Measurements from ENCODE around the gene APLF.
"Not testable (repeated sequence)": the region's sequence is repeated elsewhere in the genome, so short reads cannot be mapped to it uniquely, and the experiment has no call there.

The APLF gene

DNA sequence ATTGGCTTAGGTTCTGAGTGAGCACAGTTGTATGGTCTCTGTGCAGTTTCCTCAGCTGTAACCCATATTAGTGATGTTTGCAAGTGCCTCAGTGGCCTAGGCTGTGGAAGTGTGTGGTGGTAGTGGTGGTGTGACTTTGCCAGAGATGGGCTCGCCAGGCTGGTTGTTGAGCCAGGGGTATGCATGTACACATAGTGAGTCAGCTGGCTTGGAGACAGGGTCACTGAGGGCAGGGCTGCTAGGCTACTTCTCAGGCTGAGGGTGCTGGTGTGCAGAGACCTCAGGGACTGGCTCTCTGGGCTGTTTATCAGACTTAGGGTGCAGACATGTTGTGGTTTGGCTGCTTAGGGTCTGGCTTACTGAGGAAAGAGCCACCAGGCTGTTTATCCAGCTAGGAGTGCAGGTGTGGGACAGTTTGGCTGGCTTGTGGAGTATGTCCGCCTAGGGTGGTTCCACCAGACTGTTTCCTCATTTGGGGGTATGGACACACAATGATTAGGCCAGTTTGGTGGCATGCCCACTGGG lies 15.0 kb downstream of the APLF start:
- DNase-seq = no peak

- DNase-seq = no peak
Observed at GRCh38 chr2:68483011-68483410, 15.6 kb downstream of the APLF start.

GRCh38 chr2:68487773-68488355 lies 20.5 kb downstream of the APLF start:
- DNase-seq = no peak

- not testable (repeated sequence) for DNase-seq
Observed at GRCh38 chr2:68488605-68489004, 21.2 kb downstream of the APLF start.

DNA sequence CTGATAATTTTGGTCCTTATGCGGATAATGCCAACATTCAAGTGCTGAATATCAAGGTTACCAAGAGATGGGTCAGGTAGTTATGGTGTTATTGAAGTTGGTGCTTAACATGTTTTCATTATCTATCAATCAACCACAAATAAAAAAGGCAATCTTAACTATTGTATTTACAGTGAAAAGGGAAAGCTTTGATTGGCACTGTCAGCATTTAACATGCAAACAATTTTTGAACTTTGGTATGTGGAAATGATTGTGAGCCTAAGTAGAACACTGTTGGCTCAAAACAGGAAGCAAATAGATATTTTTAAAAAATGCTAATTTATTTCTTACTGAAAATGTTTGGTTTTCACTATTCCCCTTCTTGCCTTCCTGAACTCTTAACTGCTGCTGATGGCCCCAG lies 21.9 kb downstream of the APLF start:
- DNase-seq = no peak

- no peak for DNase-seq
Observed at GRCh38 chr2:68491582-68491981, 24.2 kb downstream of the APLF start.

DNA sequence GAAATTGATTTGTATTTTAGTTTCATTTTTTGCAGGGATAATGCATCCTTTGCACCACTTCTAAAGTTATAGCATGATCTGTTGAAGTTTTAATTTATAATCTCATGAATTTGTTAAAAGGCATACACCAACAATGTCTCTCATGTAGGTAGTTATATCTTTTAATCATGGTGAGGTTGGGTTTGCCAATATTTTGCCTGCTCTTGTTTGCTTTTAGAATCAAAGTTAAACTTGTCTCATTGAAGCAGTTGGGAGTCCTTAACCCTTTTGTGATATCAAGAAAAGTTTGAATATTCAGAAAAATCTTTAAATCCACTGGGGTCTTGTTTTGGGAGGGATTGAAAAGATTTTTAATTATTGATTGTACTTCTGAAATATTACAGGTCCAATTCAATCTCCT lies 31.7 kb downstream of the APLF start:
- DNase-seq = no peak

DNA sequence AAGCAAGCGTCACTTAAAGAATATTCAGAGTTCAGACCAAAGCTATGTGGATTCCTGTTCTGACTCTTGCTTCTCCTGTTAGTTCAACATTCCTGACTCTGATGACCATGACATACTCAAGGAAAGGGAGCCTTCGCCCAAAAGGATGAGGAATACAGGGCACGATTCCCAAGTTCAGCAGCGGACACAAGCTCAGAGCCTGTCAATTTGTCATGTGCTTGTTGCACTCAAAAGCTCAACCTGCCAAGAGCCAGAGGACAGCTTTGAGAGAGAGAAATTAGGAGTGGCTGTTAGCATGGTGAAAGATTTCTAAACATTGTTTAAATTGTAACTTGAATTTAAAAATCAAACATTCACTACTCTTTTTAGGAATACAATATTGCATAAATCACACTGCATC lies 33.3 kb downstream of the APLF start:
- no peak for DNase-seq

DNA sequence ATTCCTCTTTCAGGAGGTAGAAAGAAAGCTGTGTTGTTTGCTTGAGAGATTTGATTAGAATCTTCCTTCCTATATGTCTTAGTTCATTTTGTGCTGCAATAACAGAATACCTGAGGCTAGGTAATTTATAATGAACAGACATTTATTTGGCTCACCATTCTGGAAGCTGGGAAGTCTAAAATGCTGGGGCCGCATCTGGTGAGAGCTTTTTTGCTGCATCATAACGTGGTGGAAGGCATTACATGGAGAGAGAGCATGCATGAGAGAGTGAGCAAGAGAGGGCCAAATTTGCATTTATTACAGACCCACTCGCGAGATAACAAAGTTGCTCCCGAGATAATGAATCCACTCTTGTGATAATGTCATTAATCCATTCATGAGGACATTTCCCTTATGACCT lies 34.4 kb downstream of the APLF start:
- DNase-seq = no peak

GRCh38 chr2:68505603-68506159 lies 38.3 kb downstream of the APLF start:
- no peak for DNase-seq

DNA sequence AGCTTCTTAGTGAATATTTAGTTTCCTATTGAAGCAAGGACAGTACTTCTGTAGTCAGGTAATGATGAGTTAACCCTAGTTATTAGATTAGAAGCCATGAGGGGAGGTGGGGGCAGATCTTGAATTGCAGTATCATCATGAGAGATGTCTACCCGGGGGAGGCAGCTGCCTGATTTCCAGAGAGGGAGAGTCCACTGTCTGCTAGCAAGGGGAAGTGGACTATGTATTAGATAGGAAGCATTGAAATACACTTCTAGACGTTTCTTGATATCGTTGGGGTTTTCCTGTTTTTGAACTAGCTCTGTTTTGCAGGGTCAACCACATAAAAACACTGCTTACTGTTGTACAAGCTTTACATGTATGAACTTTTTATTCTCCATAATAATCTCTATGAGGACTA lies 38.8 kb downstream of the APLF start:
- no peak for DNase-seq

DNA sequence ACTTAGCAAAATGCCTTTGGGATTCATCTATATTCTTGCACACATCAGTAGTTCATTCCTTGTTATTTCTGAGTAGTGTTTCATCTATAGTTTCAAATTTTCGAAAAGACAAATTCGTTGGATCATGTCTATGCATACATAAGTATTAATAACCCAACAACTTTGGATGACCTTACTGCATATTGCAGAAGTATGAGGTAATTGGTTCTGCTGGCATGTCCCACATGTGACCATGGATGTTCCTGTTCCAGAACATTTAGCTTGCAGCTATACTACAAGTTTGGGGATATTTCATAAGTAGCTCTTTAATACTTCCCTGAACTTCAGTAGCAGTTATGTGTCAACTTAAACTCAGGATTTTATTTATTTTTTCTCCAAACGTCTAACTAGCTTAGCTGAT lies 44.9 kb downstream of the APLF start:
- DNase-seq = no peak

- no peak for DNase-seq
Observed at GRCh38 chr2:68512966-68513365, 45.6 kb downstream of the APLF start.

- no peak for DNase-seq
Observed at GRCh38 chr2:68514316-68514929, 47.0 kb downstream of the APLF start.

DNA sequence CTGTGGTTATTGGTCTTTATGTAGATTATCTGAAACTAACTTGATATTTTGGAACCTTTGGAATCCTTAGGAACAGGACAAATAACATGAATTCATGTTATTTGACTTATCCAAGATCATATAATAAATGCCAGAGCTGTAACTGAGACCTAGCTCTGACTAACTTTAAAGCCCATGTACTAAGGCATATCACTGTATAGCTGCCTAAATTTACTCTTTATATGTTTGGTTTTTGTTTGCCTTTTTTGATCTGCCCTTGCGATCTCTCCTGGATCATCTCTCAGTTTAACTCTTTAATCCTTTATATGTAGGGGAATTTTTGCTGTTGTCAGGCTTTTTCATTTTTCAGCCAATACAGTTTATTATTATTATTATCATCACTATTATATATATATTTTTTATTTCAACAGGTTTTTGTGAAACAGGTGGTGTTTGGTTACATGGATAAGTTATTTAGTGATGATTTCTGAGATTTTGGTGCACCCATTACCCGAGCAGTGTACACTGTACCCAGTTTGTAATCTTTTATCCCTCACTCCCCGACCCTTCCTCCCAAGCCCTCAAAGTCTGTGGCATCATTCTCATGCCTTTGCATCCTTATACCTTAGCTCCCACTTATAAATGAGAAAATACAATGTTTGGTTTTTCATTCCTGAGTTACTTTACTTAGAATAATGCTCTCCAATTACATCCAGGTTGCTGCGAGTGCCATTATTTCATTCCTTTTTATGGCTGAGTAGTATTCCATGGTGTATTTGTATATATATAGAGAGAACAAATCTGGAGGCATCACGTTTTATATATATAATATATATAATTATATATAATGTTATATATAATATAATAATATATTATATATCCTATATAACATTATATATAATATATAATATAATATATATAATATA lies 48.9 kb downstream of the APLF start:
- no peak for DNase-seq

DNA sequence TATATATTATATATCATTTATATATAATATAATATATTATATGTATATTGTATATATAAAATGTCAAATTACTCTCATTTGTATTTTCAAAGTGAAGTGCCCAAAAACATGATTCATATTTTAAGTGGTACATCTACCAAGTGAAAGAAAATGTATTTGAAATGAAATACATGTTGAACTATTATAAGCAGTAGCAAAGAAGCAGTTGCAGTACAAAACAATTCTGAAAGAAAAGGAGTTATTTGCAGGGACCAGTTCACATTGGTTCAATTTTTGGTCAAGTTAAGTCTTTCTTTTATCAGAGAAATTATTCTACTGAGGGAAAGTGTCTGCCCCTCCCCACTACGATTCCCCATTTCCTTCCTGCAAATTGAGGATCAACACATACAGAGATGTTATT lies 51.9 kb downstream of the APLF start:
- DNase-seq = no peak

GRCh38 chr2:68521037-68521436 lies 53.7 kb downstream of the APLF start:
- no peak for DNase-seq

DNA sequence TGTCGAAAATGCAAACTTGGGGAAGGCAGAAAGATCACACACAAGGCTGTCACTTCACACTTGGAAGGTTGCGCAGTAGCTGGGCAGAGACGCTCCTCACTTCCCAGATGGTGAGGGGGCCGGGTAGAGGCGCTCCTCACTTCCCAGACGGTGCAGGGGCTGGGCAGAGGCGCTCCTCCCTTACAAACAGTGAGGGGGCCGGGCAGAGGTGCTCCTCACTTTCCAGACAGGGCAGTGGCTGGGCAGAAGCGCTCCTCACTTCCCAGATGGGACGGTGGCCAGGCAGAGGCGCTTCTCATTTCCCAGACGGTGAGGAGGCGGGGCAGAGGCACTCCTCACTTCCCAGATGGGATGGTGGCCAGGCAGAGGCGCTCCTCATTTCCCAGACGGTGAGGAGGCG lies 59.6 kb downstream of the APLF start:
- not testable (repeated sequence) for DNase-seq

GRCh38 chr2:68527343-68528081 lies 60.1 kb downstream of the APLF start:
- not testable (repeated sequence) for DNase-seq

DNA sequence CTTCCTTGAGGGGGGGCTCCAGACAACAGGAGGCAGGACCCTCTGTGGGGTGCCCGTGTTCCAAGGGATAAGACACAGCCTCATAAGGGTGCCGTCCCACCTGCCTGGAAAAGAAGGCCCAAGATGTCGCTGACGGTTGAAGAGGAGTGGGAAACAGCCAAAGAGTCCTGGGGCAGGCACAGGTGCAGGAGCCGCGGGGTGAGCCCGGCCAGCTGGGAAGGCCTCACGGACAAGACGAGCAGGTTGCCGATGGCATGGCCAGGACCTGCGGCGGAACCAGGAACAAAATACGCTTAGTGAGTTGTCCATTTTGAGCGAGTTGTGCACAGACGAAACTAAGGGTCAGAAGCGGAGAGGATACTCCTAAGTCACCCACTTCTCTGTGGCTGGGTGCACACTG lies 61.8 kb downstream of the APLF start:
- DNase-seq = not testable (repeated sequence)

GRCh38 chr2:68529651-68530050 lies 62.3 kb downstream of the APLF start:
- DNase-seq = not testable (repeated sequence)

DNA sequence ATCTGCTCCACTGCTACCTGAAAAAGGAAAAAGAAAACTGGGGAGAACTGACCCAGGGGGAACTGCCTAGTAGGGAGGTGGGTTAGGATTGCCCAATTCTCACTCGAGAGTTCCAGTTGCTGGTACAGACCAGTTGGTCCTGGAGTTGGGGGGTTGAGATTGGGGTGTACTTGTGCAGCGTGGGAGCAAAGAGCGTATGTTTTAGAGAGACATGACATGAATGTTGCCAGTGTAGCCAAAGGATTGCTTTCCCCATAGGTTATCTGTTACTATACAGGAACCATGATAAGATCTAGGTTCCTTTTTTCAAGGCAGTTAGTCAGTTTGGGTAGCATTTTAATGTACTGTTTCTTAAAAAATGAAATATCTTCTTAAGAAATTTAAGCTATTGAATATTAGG lies 68.6 kb downstream of the APLF start:
- DNase-seq = no peak

DNA sequence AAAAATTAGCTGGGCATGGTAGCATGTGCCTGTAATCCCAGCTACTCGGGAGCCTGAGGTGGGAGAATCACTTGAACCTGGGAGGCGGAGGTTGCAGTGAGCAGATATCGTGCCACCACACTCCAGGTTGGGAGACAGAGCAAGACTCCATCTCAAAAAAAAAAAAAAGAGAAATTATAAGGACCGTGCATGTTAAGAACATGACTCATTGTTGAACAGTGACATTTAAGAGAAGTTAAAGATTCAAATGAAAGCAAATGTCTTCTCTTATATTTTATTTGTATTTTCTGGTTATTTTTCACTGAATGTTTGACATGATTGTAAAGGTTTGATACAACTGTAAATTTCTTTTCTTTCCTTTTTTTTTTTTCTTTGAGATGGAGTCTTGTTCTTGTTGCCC lies 69.6 kb downstream of the APLF start:
- no peak for DNase-seq

All from activated CD8-positive, alpha-beta memory T cell treated with anti-CD3 and anti-CD28 coated beads, Interleukin-2, amount 50 U/mL, for 4 hours (primary cell).